PFSK-1 (cell line): ENCODE measurements around the gene PCNX3.
A peak's percentile ranks its signal among the peaks of the same experiment; 100 is the strongest.

Source experiments
- FOXP2 ChIP-seq: optimal IDR thresholded peaks from 2 replicates; pipeline ENCODE3; 2011; ENCODE audit warnings: borderline replicate concordance, control low read depth, inconsistent platforms; ENCODE audit not compliant: insufficient read depth; ENCODE audit errors: extremely low read length, extremely low read depth
- POLR2AphosphoS5 ChIP-seq: IDR thresholded peaks from 2 replicates; pipeline ENCODE4 v1.6.1; 2012; ENCODE audit warnings: low read depth, mild to moderate bottlenecking, control low read depth, low read length, moderate library complexity
- SIN3A ChIP-seq: IDR thresholded peaks from 2 replicates; pipeline ENCODE4 v1.6.1; 2012; ENCODE audit warnings: mild to moderate bottlenecking, low read length, moderate library complexity, borderline replicate concordance; ENCODE audit not compliant: insufficient read depth
- TAF1 ChIP-seq: IDR thresholded peaks from 2 replicates; pipeline ENCODE4 v1.6.1; 2012; ENCODE audit warnings: low read length, control low read depth, borderline replicate concordance; ENCODE audit not compliant: insufficient read depth
- TF ChIP-seq, protein P1 (sequence below), 2 experiments: IDR thresholded peaks; 2 replicates each; pipeline versions ENCODE4 v1.6.1 to v1.8.0; 2011 to 2012; ENCODE audit warnings: low read depth in 2 of 2, low read length in 2 of 2, control low read depth in 1 of 2, inconsistent platforms in 1 of 2, mild to moderate bottlenecking in 1 of 2, moderate library complexity in 1 of 2; ENCODE audit not compliant: insufficient read depth in 1 of 2

The PCNX3 gene

DNA sequence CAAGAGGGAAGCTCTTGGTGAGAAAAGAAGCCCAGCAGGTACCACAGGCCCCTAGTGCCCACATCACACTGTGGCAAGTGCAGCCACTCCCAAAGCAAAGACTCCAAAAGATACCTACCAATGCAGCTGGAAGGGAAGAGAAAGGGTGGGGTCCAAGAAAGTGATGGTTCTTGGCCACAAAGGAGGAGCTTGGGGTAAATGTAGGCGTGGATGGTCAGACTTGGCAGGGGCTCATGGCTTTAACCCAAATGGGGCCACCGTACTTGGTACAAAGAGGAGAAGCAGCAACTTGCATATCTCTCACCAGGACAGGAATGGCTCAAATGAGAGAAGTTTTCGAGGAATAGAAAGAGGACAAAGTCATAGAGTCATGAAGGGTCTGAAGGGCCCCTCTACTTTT is 6.3 kb upstream of the PCNX3 start:
- TF ChIP-seq, protein P1, sequence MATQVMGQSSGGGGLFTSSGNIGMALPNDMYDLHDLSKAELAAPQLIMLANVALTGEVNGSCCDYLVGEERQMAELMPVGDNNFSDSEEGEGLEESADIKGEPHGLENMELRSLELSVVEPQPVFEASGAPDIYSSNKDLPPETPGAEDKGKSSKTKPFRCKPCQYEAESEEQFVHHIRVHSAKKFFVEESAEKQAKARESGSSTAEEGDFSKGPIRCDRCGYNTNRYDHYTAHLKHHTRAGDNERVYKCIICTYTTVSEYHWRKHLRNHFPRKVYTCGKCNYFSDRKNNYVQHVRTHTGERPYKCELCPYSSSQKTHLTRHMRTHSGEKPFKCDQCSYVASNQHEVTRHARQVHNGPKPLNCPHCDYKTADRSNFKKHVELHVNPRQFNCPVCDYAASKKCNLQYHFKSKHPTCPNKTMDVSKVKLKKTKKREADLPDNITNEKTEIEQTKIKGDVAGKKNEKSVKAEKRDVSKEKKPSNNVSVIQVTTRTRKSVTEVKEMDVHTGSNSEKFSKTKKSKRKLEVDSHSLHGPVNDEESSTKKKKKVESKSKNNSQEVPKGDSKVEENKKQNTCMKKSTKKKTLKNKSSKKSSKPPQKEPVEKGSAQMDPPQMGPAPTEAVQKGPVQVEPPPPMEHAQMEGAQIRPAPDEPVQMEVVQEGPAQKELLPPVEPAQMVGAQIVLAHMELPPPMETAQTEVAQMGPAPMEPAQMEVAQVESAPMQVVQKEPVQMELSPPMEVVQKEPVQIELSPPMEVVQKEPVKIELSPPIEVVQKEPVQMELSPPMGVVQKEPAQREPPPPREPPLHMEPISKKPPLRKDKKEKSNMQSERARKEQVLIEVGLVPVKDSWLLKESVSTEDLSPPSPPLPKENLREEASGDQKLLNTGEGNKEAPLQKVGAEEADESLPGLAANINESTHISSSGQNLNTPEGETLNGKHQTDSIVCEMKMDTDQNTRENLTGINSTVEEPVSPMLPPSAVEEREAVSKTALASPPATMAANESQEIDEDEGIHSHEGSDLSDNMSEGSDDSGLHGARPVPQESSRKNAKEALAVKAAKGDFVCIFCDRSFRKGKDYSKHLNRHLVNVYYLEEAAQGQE (IDR thresholded peaks at IDR 0.05; ENCODE audit: insufficient read depth in 1 of 2, low read depth in 2 of 2, low read length in 2 of 2), result no peak
- TF ChIP-seq POLR2AphosphoS5, result 0 out of 2 replicates have a peak, but pooled peaks have one; percentile 17

DNA sequence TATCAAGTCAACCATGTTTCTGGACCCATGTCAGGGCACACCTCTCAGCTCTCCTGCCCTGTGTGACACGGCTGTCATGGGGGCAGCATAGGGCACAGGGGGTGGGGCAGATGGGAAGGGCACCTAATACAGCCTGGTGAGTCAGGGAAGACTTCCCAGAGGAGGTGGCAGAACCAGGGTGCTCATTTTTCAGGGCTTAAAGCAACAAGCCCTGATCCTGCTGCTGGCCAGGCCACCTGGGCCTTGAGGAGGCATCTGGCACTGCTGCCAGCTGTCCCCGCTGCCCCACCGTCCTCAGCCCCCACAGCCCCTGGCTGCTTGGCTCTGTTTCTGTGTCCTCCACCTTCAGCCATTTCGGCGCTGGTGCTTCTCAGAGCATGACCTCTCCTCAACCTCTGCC is 5.9 kb upstream of the PCNX3 start:
- TF ChIP-seq TAF1 (no peak), POLR2AphosphoS5 (no peak), FOXP2 (no peak), SIN3A (no peak)
- TF ChIP-seq, protein P1 (IDR thresholded peaks at IDR 0.05; ENCODE audit: insufficient read depth in 1 of 2, low read depth in 2 of 2, low read length in 2 of 2), result no peak

DNA sequence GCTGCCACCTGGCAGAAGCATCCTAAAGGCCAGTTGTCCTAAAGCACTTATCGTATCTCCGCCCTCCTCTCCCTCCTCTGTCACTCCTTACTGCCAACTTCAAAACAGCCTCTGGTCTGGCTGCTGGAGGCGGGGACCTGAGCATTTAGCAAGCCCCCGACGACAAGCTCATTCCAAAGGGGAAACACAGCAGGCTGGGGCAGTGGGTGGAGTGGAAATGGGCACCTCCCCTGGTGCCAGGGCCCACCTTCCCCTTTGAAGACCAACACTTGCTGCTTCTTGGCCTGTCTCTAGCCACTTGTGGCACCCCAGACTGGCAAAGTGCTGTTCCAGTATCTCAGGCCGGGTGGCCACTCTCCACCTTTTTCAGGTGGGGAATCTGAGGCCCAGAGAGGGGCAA is 5.2 kb upstream of the PCNX3 start:
- TF ChIP-seq, protein P1 (IDR thresholded peaks at IDR 0.05; ENCODE audit: insufficient read depth in 1 of 2, low read depth in 2 of 2, low read length in 2 of 2), result no peak
- TF ChIP-seq FOXP2, result no peak
- no peak for TF ChIP-seq SIN3A
- TF ChIP-seq TAF1, result no peak
- no peak for TF ChIP-seq POLR2AphosphoS5

DNA sequence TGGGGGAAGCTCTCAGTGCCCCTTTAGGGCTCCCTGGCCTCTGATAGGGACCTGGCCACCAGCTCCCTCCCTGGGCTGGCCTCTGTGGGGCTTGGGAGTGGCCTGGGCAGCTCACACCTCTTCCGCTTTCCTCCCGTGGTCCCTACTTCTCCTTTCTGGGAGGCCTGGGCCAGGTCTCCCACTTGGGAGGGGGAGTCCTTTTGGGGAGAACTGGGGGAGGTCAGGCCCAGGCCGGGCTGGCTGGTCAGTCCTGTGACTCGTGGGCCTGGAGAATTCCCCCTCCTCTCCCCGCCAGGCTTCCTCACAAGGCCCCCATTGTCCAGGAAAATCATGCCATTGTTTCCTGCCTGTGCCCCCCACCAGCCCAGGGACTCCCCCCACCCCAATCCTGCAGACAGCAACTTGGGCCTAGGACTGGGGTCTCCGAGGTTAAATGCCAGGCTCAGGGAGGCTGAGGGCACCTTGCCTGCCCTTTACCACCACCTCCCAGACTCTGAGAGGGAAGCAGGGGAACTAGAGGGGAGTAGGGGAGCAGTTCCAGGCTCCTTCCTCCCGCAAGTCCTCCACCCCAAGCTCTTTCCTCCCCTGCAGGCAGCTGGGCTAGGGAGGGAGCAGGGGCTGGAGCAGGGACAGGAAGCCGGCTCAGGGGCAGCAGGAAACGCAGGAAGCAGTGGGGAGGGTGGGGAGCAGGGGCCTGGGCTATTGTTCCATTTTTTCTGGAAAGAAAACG is 4.4 kb upstream of the PCNX3 start:
- peak; percentile 64; the same call in 1 of the 2 replicates for TF ChIP-seq SIN3A
- TF ChIP-seq POLR2AphosphoS5, result peak; percentile 41; the same call in 1 of the 2 replicates
- TF ChIP-seq, protein P1 (IDR thresholded peaks at IDR 0.05; ENCODE audit: insufficient read depth in 1 of 2, low read depth in 2 of 2, low read length in 2 of 2), result peak in 1 of 2 experiments; percentile 61; a peak in 1 of 4 replicates
- no peak for TF ChIP-seq FOXP2
- peak; percentile 65; the same call in 1 of the 2 replicates for TF ChIP-seq TAF1
